ENCODE results near the gene GAB1.

DNA sequence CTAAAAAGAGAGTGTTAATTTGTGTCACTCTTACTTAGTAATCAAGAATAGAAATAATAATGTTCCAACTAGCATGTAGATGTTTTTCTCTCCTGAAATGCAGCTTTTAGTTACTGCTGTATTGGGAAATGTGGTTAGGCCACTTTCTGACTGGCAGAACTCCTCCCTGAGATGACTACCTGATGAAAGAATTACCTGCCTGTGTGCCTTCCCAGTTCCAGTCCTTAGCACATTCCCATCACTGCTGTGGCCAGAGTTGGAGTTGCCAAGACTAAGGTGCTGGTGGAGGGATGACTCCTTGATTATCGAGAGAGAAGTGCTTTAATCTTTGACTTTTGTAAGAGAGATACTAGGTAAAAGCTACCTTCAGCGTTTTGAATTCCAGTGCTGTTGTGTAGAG, 9.5 kb downstream of the GAB1 start:
- TF ChIP-seq, protein P1, sequence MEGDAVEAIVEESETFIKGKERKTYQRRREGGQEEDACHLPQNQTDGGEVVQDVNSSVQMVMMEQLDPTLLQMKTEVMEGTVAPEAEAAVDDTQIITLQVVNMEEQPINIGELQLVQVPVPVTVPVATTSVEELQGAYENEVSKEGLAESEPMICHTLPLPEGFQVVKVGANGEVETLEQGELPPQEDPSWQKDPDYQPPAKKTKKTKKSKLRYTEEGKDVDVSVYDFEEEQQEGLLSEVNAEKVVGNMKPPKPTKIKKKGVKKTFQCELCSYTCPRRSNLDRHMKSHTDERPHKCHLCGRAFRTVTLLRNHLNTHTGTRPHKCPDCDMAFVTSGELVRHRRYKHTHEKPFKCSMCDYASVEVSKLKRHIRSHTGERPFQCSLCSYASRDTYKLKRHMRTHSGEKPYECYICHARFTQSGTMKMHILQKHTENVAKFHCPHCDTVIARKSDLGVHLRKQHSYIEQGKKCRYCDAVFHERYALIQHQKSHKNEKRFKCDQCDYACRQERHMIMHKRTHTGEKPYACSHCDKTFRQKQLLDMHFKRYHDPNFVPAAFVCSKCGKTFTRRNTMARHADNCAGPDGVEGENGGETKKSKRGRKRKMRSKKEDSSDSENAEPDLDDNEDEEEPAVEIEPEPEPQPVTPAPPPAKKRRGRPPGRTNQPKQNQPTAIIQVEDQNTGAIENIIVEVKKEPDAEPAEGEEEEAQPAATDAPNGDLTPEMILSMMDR (IDR thresholded peaks at IDR 0.05): no peak
- no peak for TF ChIP-seq POLR2A (IDR thresholded peaks at IDR 0.05)
